GM19372 (cell line): ENCODE results near the gene CACNG1.
A peak's percentile ranks its signal among the peaks of the same experiment; 100 is the strongest.
"Not testable (repeated sequence)": the region's sequence is repeated elsewhere in the genome, so short reads cannot be mapped to it uniquely, and the experiment has no call there.

Source experiments
- ATAC-seq: cut with Tn5 transposase; IDR thresholded peaks from one replicate; pipeline ENCODE4 v1.9.1; 2021; ENCODE audit warnings: mild to moderate bottlenecking, low read depth, moderate library complexity; ENCODE audit not compliant: unreplicated experiment

Gene CACNG1

GRCh38 chr17:67074781-67075180 is 30.4 kb downstream of the CACNG1 start:
- ATAC-seq = no peak

DNA sequence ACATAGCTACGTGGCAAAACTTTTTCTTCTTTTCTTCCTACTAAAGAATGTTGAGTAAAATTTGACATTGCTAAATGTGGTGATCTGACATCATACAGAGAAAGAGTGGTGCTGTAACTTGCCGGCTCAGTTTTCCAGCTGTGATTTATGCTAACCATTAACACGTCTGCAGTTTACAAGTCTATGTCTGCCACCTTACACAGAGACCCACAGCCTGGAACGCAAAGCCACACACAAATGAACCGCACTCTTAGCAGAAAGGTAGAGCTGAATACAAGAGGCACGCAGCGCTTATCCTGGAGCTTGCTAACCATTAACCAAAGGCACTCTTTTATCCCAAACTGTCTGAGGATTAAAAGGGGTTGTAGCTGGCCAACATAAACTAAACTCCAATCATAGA is 31.9 kb downstream of the CACNG1 start:
- ATAC-seq = no peak

GRCh38 chr17:67078292-67078691 is 33.9 kb downstream of the CACNG1 start:
- ATAC-seq = no peak

- ATAC-seq = no peak
Observed at GRCh38 chr17:67079491-67079890, 35.1 kb downstream of the CACNG1 start.

DNA sequence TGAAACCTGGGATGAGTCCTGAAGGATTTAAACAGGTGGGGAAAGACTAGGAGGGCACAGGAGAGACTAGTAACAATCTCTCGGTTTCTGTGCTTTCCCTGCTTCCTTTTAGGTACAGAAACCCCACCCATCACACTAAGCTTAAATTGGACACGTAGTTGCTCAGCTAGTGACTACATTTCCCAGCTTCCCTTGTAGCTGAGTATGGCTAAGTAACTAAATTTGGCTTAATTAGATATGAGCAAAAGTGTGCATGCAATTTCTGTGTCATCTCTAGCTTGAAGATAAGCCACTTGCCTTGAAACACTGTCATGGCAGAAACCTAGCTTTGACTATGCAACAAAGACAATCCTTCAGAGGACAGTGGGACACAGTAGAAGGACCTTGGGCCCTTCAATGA is 36.5 kb downstream of the CACNG1 start:
- ATAC-seq = no peak

DNA sequence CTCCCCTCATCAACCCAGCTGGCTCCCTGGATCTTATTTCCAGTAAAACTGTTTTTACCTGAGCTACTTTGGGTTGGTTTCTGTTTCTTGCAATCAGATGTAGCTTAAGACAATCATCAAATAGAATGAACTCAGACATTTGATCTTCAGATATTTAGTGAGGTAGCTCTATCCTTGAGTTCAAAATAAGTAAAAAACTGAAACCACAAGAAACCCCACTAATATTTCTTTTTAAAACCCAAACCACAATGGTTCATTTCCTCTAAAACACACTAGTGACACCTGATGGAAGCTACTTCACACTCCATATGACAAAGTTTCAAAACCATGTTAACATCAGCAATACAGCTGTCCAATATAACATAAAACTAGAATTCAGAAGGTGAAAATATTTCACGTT is 37.8 kb downstream of the CACNG1 start:
- peak; percentile 68 for ATAC-seq

DNA sequence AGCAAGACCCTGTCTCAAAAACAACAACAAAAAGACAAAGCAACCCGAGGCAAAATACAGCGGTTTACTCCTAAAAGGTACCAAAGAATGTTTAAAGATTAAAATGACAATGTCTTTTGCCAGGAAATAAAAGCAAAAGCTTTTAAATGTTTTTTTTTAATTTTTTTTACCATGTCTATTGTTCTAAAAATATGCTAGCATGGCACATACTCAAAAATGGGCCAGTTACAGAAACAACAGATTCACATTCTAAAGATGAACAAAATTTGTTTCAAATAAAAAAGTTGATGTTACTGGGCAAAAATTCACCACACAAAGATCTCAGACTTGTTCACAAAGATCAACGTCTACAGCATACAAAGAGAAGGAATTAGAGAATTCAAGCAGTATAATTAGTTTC is 41.1 kb downstream of the CACNG1 start:
- ATAC-seq = no peak

GRCh38 chr17:67088639-67089038 is 44.3 kb downstream of the CACNG1 start:
- ATAC-seq = no peak

DNA sequence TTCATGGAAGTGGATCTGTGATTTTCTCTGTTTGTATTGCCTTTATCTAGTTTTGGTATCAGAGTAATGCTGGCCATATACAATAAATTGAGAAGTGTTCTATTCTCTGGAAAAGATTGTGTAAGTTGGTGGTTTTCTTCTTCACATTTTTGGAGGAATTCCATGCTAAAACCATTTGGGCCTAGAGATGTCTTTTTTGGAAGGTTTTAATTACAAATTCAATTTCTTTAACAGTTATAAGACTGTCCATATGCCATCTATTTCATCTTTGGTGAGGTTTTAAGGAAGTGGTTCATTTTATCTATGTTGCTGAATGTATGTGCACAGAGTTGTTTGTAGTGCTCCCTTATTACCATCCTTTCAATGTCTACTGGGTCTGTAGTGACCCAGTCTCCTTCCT is 46.0 kb downstream of the CACNG1 start:
- ATAC-seq = no peak

GRCh38 chr17:67092291-67092690 is 47.9 kb downstream of the CACNG1 start:
- ATAC-seq = no peak

- not testable (repeated sequence) for ATAC-seq
Observed at GRCh38 chr17:67092710-67093109, 48.4 kb downstream of the CACNG1 start.

DNA sequence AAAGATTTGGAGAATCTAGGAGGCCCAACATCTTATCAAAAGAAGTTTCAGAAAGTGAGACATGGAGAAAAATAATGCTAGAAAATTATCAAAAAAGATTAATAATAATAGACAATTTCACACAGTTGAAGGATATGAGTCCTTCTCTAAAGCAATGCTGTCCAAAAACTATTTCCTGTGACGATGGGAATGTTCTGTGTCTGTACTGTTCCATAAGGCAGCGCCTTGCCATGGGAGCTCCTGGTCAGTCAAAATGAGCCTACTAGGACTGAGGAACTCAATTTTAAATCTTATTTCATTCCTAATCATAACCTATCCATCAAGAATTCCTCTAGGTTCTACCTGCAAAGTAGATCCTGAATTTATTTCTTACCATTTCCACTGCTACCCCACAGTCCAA is 49.0 kb downstream of the CACNG1 start:
- ATAC-seq = no peak

DNA sequence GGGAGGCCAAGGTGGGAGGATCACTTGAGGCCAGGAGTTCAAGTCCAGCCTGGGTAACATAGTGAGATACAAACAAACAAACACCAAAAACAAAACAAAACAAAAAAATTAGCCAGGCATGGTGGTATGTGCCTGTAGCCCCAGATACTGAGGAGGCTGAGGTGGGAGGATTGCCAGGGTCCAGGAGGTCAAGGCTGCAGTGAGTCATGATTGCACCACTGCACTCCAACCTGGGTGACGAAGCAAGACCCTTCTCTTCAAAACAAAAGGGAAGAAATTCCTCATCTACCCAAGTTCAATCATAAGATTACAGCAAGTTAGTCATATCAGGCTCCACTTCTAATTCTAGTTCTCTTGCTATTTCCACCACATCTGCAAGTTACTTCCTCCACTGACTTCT is 50.9 kb downstream of the CACNG1 start:
- ATAC-seq = not testable (repeated sequence)

DNA sequence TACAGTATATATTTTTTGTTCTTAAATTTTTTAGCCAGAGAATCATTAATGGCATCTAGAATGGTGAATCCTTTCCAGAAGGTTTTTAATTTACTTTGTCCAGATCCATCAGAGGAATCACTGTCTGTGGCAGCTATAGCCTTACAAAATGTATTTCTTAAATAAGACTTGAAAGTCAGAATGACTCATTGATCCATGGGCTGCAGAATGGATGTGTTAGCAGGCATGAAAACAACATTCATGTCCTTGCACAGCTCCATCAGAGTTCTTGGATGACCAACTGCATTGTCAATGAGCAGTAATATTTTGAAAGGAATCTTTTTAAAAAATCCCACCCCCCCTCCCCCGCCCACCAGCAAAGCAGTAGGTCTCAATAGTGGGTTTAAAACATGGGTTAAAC is 51.4 kb downstream of the CACNG1 start:
- ATAC-seq = no peak

GRCh38 chr17:67096609-67097008 is 52.3 kb downstream of the CACNG1 start:
- no peak for ATAC-seq

GRCh38 chr17:67098006-67098405 is 53.7 kb downstream of the CACNG1 start:
- no peak for ATAC-seq

- not testable (repeated sequence) for ATAC-seq
Observed at GRCh38 chr17:67104641-67105040, 60.3 kb downstream of the CACNG1 start.

- no peak for ATAC-seq
Observed at GRCh38 chr17:67105213-67105612, 60.9 kb downstream of the CACNG1 start.
